BJ (cell line): ENCODE measurements around the gene SLC43A1. TPM values are rescaled to one million over a fixed set of nuclear protein-coding genes. Genes with fewer than 3 reads are reported as not detected.
"Not testable (repeated sequence)": the region's sequence is repeated elsewhere in the genome, so short reads cannot be mapped to it uniquely, and the experiment has no call there.

Experiments used
- CTCF ChIA-PET: fragments of 350-600 bp; formaldehyde crosslinking; extraction: SDS; loops from one replicate; lab custom pipeline; 2021; ENCODE audit warnings: antibody characterized with exemption, inconsistent platforms; lab: Yijun Ruan, JAX
- POLR2A ChIA-PET: fragments of 300-600 bp; sonication (Branson Sonifier 250); formaldehyde crosslinking; extraction: SDS; loops from one replicate; lab custom pipeline; 2021; ENCODE audit warnings: antibody characterized with exemption; lab: Charles Lee
- DNase-seq: peaks from one replicate; pipeline ENCODE4 v3.0.0-alpha.2; 2011; ENCODE audit warnings: low read depth
- H3K27me3 ChIP-seq: 2 replicates; pipeline ENCODE4 v1.6.0; 2011; ENCODE audit warnings: low read length; ENCODE audit not compliant: control insufficient read depth, insufficient read depth
- H3K36me3 ChIP-seq: 2 replicates; pipeline ENCODE4 v1.5.1; 2011; ENCODE audit warnings: low read length; ENCODE audit not compliant: control insufficient read depth, insufficient read depth
- H3K4me3 ChIP-seq: 2 replicates; pipeline ENCODE4 v1.5.1; 2011; ENCODE audit warnings: low read depth, mild to moderate bottlenecking, control low read depth, low read length
- polyA plus RNA-seq: library from polyadenylated mRNA; depleted of rRNA; stranded (reverse); fragments of >200 nt; gene quantifications from 2 replicates; pipeline ENCODE4 v1.2.3, GENCODE V29; 2011
- TF ChIP-seq, protein P1 (sequence below): IDR thresholded peaks from 2 replicates; pipeline ENCODE4 v1.5.1; 2011; ENCODE audit warnings: low read depth, mild to moderate bottlenecking, control low read depth, inconsistent platforms, low read length, moderate library complexity; ENCODE audit not compliant: insufficient read depth

The SLC43A1 gene
- polyA plus RNA-seq, 1 experiment, result 23.4 TPM

DNA sequence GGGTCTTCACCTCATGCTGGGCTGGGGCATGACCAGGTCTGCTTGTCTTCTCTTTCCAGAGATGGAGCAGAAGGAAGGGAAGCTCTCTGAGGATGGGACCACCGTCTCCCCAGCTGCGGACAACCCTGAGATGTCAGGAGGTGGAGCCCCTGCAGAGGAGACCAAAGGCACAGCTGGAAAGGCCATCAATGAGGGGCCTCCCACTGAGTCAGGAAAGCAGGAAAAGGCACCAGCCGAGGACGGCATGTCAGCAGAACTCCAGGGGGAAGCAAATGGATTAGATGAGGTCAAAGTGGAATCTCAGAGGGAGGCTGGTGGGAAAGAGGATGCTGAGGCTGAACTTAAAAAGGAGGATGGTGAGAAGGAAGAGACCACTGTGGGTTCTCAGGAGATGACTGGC, 27.1 kb upstream of the SLC43A1 start:
- no peaks in the 10 kb centered on the region; the same call in 1 of the 2 replicates for H3K27me3 ChIP-seq
- TF ChIP-seq, protein P1, sequence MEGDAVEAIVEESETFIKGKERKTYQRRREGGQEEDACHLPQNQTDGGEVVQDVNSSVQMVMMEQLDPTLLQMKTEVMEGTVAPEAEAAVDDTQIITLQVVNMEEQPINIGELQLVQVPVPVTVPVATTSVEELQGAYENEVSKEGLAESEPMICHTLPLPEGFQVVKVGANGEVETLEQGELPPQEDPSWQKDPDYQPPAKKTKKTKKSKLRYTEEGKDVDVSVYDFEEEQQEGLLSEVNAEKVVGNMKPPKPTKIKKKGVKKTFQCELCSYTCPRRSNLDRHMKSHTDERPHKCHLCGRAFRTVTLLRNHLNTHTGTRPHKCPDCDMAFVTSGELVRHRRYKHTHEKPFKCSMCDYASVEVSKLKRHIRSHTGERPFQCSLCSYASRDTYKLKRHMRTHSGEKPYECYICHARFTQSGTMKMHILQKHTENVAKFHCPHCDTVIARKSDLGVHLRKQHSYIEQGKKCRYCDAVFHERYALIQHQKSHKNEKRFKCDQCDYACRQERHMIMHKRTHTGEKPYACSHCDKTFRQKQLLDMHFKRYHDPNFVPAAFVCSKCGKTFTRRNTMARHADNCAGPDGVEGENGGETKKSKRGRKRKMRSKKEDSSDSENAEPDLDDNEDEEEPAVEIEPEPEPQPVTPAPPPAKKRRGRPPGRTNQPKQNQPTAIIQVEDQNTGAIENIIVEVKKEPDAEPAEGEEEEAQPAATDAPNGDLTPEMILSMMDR, result no peak
- CTCF ChIA-PET, result interaction anchor here (1.5 kb wide), 1 partner anchor 11 kb away, joined by 4 read pairs; no protein-coding TSS in a partner anchor
- POLR2A ChIA-PET, result no interaction called here
- no peak for DNase-seq
- H3K4me3 ChIP-seq, result no peak overlapping the region
- peaks cover 1% of the 10 kb centered on the region; the same call in 1 of the 2 replicates for H3K36me3 ChIP-seq

- Histone ChIP-seq H3K27me3 (peaks cover 3% of the 10 kb centered on the region; the same call in 1 of the 2 replicates), H3K36me3 (no peaks in the 10 kb centered on the region), H3K4me3 (no peak overlapping the region)
- ChIA-PET CTCF (interaction anchor here (0.9 to 1.4 kb wide), 2 partner anchors 9 to 48 kb away, joined by 3 read pairs; no protein-coding TSS in a partner anchor), POLR2A (no interaction called here)
- no peak for DNase-seq
- TF ChIP-seq, protein P1, result no peak
Observed at GRCh38 chr11:57541169-57541568, 25.7 kb upstream of the SLC43A1 start.

DNA sequence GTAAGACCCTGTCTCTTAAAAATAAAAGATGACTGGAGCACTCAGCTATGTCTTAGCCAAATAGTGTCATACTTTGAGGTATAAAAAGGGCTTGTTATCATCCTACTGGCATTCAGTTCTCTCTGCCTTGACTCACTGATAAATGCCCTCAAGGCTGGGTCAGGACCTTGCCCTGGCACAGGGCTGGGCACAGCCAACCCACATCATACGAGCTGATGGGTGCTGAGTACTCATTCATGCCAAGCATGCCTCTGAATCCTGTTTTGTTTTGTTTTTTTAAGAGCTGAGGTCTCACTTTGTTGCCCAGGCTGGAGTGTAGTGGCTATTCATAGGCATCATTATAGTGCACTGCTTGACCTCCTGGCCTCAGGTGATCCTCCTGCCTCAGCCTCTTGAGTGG, 23.8 kb upstream of the SLC43A1 start:
- ChIA-PET CTCF (interaction anchor here (0.7 to 1.1 kb wide), 7 partner anchors 9 to 189 kb away, joined by 3 to 4 read pairs (median 3); partner anchors contain the start of gene UBE2L6), POLR2A (no interaction called here)
- Histone ChIP-seq H3K27me3 (peaks cover 3% of the 10 kb centered on the region; the same call in 1 of the 2 replicates), H3K4me3 (no peak overlapping the region), H3K36me3 (no peaks in the 10 kb centered on the region)
- TF ChIP-seq, protein P1, result no peak
- no peak for DNase-seq

- POLR2A ChIA-PET, result no interaction called here
- CTCF ChIA-PET, result interaction anchor here (0.5 to 1.7 kb wide), 3 partner anchors 10 to 167 kb away, joined by 3 to 7 read pairs (median 3); no protein-coding TSS in a partner anchor
- no peak for DNase-seq
- Histone ChIP-seq H3K36me3 (no peaks in the 10 kb centered on the region), H3K4me3 (no peak within 1 kb of the TSS), H3K27me3 (peaks cover 3% of the 10 kb centered on the region; the same call in 1 of the 2 replicates)
- TF ChIP-seq, protein P1, result no peak
Observed at GRCh38 chr11:57536947-57537619, 21.6 kb upstream of the SLC43A1 start, which contains the start of gene SMTNL1. SMTNL1 (plus strand) TSS chr11:57537595; CDS start chr11:57542643, 5,048 bp downstream.

GRCh38 chr11:57534449-57534848, 18.9 kb upstream of the SLC43A1 start:
- not testable (repeated sequence) for DNase-seq, H3K36me3 ChIP-seq, H3K27me3 ChIP-seq, H3K4me3 ChIP-seq
- ChIA-PET POLR2A (interaction anchor here (0.7 kb wide), 1 partner anchor 110 kb away, joined by 3 read pairs; no protein-coding TSS in a partner anchor), CTCF (interaction anchor here (1.1 to 1.4 kb wide), 4 partner anchors 33 to 266 kb away, joined by 3 to 6 read pairs (median 4); partner anchors contain the start of gene UBE2L6)
